WTC11 (cell line): ENCODE results near the gene CNP. TPM values are rescaled to one million over a fixed set of nuclear protein-coding genes. Genes with fewer than 3 reads are reported as not detected.

Experiments
- ATAC-seq: fragments of 200-7000 bp; cut with Tn5 transposase; 2 replicates; pipeline ENCODE4 v1.10.0; 2021; ENCODE audit warnings: mild to moderate bottlenecking, moderate library complexity
- CTCF ChIA-PET: fragments of 300-600 bp; sonication (Branson Sonifier 250); formaldehyde crosslinking; loops from one replicate; lab custom pipeline; 2021; ENCODE audit warnings: antibody characterized with exemption; lab: Charles Lee
- POLR2A ChIA-PET: fragments of 350-600 bp; sonication (Branson Sonifier 250); formaldehyde crosslinking; loops from one replicate; lab custom pipeline; 2021; ENCODE audit warnings: antibody characterized with exemption; lab: Charles Lee
- DNase-seq: peaks from one replicate; pipeline ENCODE4 v3.0.0; 2021; ENCODE audit warnings: low spot score
- H3K27ac Mint-ChIP-seq: 2 replicates; pipeline ENCODE4 v1.8.0; 2021; ENCODE audit warnings: mixed read lengths
- H3K27me3 Mint-ChIP-seq: 2 replicates; pipeline ENCODE4 v1.8.0; 2021; ENCODE audit warnings: low read depth, mild to moderate bottlenecking, moderate library complexity, mixed read lengths
- H3K36me3 Mint-ChIP-seq: 2 replicates; pipeline ENCODE4 v1.8.0; 2021; ENCODE audit warnings: mixed read lengths
- H3K4me1 Mint-ChIP-seq: 2 replicates; pipeline ENCODE4 v1.8.0; 2022; ENCODE audit warnings: mixed read lengths
- H3K4me3 Mint-ChIP-seq: 2 replicates; pipeline ENCODE4 v1.8.0; 2021; ENCODE audit warnings: mild to moderate bottlenecking, moderate library complexity, mixed read lengths
- H3K9me3 Mint-ChIP-seq: 2 replicates; pipeline ENCODE4 v1.8.0; 2021; ENCODE audit warnings: mixed read lengths
- GABPB1 ChIP-seq: sonication (generic); formaldehyde crosslinking; IDR thresholded peaks from 2 replicates; pipeline ENCODE4 v1.8.1; 2023; ENCODE audit warnings: mild to moderate bottlenecking, missing genetic modification reagents
- IRF2 ChIP-seq: sonication (generic); formaldehyde crosslinking; IDR thresholded peaks from 2 replicates; pipeline ENCODE4 v1.8.0; 2022; ENCODE audit warnings: low read depth, missing genetic modification reagents, borderline replicate concordance
- JUN ChIP-seq: sonication (generic); formaldehyde crosslinking; IDR thresholded peaks from 2 replicates; pipeline ENCODE4 v1.8.0; 2023; ENCODE audit warnings: mild to moderate bottlenecking, missing genetic modification reagents
- NFATC4 ChIP-seq: fragments of 250-450 bp; sonication (Bioruptor Pico); IDR thresholded peaks from 2 replicates; pipeline ENCODE4 v1.9.0; 2021; ENCODE audit warnings: mild to moderate bottlenecking
- NR1H2 ChIP-seq: sonication (generic); formaldehyde crosslinking; IDR thresholded peaks from 2 replicates; pipeline ENCODE4 v1.9.0; 2021; ENCODE audit warnings: mild to moderate bottlenecking, moderate library complexity, missing genetic modification reagents
- NR2C2 ChIP-seq: sonication (generic); formaldehyde crosslinking; IDR thresholded peaks from 2 replicates; pipeline ENCODE4 v1.8.0; 2022; ENCODE audit warnings: mild to moderate bottlenecking, missing genetic modification reagents
- PRRX2 ChIP-seq: fragments of 250-450 bp; sonication (Bioruptor Pico); IDR thresholded peaks from 2 replicates; pipeline ENCODE4 v1.8.0; 2021; ENCODE audit warnings: mild to moderate bottlenecking
- SOX15 ChIP-seq: fragments of 250-450 bp; sonication (Bioruptor Pico); IDR thresholded peaks from 2 replicates; pipeline ENCODE4 v1.9.0; 2021; ENCODE audit warnings: mild to moderate bottlenecking
- SP1 ChIP-seq: sonication (generic); formaldehyde crosslinking; conservative IDR thresholded peaks from 2 replicates; pipeline ENCODE4 v1.8.1; 2022; ENCODE audit warnings: missing genetic modification reagents
- TCF7 ChIP-seq: sonication (generic); formaldehyde crosslinking; IDR thresholded peaks from 2 replicates; pipeline ENCODE4 v1.8.0; 2022; ENCODE audit warnings: mild to moderate bottlenecking, low read depth, missing genetic modification reagents, moderate library complexity
- ZNF121 ChIP-seq: sonication (generic); formaldehyde crosslinking; IDR thresholded peaks from 2 replicates; pipeline ENCODE4 v1.8.0; 2023; ENCODE audit warnings: missing genetic modification reagents
- ZNF138 ChIP-seq: sonication (generic); formaldehyde crosslinking; conservative IDR thresholded peaks from 2 replicates; pipeline ENCODE4 v1.8.1; 2022; ENCODE audit warnings: mild to moderate bottlenecking, moderate library complexity, missing genetic modification reagents
- total RNA-seq: library from RNA; stranded (reverse); gene quantifications from 3 replicates; pipeline ENCODE4 v1.2.3, GENCODE V29; 2021
- TF ChIP-seq, protein P1 (sequence below): fragments of 200-600 bp; IDR thresholded peaks from 2 replicates; pipeline ENCODE4 v1.8.0; 2022; ENCODE audit warnings: antibody characterized with exemption
- TF ChIP-seq, protein P2 (sequence below): sonication (generic); formaldehyde crosslinking; IDR thresholded peaks from 2 replicates; pipeline ENCODE4 v1.8.1; 2023; ENCODE audit warnings: mild to moderate bottlenecking, missing genetic modification reagents, moderate library complexity
- TF ChIP-seq, protein P3 (sequence below): sonication (generic); formaldehyde crosslinking; IDR thresholded peaks from 2 replicates; pipeline ENCODE4 v1.8.1; 2022; ENCODE audit warnings: low read depth, missing genetic modification reagents, borderline replicate concordance
- TF ChIP-seq, protein P4 (sequence below): sonication (generic); formaldehyde crosslinking; IDR thresholded peaks from 2 replicates; pipeline ENCODE4 v1.8.0; 2022; ENCODE audit warnings: mild to moderate bottlenecking, missing genetic modification reagents
- TF ChIP-seq, protein P5 (sequence below): sonication (generic); formaldehyde crosslinking; IDR thresholded peaks from 2 replicates; pipeline ENCODE4 v1.8.1; 2023; ENCODE audit warnings: mild to moderate bottlenecking, moderate library complexity, missing genetic modification reagents
- TF ChIP-seq, protein P6 (sequence below): sonication (generic); formaldehyde crosslinking; IDR thresholded peaks from 2 replicates; pipeline ENCODE4 v1.8.1; 2023; ENCODE audit warnings: mild to moderate bottlenecking, missing genetic modification reagents, moderate library complexity
- TF ChIP-seq, protein P7 (sequence below): fragments of 250-450 bp; sonication (Bioruptor Pico); IDR thresholded peaks from 2 replicates; pipeline ENCODE4 v2.1.2; 2022; ENCODE audit warnings: mild to moderate bottlenecking, moderate library complexity

Gene CNP
- total RNA-seq, 1 experiment from 2014 or later, result 52.5 TPM

DNA sequence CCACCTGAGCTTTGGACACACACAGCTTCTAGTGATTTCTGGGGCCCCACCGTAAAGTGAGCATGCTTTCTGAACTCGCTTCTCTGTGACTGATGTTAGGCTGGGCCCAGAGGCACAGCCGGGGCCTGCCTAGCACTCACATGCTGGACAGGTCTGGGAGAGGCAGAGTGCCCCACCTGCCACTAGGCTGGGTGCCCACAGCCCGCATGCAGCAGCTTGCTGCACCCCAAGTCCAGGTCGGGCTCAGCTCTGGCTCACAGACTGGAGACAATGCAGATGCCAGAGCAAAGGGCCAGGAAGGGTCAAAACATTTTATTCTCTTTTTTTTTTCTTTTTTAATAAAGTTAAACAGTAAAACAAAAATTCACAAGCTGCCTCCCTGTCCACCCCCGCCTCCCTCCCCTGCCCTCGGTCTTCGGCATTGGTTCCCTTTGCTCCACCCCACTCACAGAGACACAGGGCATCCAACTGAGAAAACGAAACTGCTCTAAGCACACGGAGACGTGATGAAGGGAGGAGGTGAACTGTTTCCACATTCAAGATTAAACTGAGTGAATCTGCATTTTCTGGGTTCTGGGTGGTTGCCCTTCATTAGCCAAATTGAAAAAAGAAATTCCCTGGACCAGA lies 9.7 kb downstream of the CNP start (continued):
- TF ChIP-seq, protein P1, sequence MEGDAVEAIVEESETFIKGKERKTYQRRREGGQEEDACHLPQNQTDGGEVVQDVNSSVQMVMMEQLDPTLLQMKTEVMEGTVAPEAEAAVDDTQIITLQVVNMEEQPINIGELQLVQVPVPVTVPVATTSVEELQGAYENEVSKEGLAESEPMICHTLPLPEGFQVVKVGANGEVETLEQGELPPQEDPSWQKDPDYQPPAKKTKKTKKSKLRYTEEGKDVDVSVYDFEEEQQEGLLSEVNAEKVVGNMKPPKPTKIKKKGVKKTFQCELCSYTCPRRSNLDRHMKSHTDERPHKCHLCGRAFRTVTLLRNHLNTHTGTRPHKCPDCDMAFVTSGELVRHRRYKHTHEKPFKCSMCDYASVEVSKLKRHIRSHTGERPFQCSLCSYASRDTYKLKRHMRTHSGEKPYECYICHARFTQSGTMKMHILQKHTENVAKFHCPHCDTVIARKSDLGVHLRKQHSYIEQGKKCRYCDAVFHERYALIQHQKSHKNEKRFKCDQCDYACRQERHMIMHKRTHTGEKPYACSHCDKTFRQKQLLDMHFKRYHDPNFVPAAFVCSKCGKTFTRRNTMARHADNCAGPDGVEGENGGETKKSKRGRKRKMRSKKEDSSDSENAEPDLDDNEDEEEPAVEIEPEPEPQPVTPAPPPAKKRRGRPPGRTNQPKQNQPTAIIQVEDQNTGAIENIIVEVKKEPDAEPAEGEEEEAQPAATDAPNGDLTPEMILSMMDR, result no peak
- TF ChIP-seq, protein P2, sequence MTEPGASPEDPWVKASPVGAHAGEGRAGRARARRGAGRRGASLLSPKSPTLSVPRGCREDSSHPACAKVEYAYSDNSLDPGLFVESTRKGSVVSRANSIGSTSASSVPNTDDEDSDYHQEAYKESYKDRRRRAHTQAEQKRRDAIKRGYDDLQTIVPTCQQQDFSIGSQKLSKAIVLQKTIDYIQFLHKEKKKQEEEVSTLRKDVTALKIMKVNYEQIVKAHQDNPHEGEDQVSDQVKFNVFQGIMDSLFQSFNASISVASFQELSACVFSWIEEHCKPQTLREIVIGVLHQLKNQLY (CRISPR knock-in tag), result no peak
- TF ChIP-seq, protein P3, sequence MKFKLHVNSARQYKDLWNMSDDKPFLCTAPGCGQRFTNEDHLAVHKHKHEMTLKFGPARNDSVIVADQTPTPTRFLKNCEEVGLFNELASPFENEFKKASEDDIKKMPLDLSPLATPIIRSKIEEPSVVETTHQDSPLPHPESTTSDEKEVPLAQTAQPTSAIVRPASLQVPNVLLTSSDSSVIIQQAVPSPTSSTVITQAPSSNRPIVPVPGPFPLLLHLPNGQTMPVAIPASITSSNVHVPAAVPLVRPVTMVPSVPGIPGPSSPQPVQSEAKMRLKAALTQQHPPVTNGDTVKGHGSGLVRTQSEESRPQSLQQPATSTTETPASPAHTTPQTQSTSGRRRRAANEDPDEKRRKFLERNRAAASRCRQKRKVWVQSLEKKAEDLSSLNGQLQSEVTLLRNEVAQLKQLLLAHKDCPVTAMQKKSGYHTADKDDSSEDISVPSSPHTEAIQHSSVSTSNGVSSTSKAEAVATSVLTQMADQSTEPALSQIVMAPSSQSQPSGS (CRISPR knock-in tag), result no peak
- TF ChIP-seq, protein P4, sequence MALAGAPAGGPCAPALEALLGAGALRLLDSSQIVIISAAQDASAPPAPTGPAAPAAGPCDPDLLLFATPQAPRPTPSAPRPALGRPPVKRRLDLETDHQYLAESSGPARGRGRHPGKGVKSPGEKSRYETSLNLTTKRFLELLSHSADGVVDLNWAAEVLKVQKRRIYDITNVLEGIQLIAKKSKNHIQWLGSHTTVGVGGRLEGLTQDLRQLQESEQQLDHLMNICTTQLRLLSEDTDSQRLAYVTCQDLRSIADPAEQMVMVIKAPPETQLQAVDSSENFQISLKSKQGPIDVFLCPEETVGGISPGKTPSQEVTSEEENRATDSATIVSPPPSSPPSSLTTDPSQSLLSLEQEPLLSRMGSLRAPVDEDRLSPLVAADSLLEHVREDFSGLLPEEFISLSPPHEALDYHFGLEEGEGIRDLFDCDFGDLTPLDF (CRISPR knock-in tag), result no peak
- TF ChIP-seq SOX15 (CRISPR knock-in tag), result no peak

DNA sequence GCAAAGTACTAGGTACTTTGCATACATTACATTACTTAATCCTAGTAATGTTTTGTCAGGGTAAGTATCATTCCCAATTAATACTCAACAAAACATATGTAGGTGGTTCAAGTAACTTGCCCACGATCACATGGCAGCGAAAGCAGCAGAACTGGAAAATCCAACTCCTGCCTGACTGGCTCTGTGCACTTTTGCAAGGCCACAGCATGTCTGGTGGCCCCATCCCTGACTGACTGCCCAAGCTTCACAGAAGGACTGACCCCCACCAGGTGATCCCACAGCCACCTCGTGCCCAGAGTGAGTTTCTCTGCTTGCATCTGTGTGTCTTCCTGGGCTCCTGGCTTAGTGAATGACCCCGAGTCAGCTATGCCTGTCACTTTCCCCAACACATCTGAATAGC lies 11.4 kb downstream of the CNP start:
- POLR2A ChIA-PET, result no interaction called here
- Mint-ChIP-seq H3K9me3 (0 out of 2 replicates have a peak, but pooled peaks cover 3% of the 10 kb centered on the region), H3K27me3 (no peaks in the 10 kb centered on the region), H3K27ac (no peak overlapping the region), H3K36me3 (peaks cover 71% of the 10 kb centered on the region), H3K4me1 (no peaks in the 10 kb centered on the region), H3K4me3 (no peak overlapping the region)
- TF ChIP-seq, protein P5, sequence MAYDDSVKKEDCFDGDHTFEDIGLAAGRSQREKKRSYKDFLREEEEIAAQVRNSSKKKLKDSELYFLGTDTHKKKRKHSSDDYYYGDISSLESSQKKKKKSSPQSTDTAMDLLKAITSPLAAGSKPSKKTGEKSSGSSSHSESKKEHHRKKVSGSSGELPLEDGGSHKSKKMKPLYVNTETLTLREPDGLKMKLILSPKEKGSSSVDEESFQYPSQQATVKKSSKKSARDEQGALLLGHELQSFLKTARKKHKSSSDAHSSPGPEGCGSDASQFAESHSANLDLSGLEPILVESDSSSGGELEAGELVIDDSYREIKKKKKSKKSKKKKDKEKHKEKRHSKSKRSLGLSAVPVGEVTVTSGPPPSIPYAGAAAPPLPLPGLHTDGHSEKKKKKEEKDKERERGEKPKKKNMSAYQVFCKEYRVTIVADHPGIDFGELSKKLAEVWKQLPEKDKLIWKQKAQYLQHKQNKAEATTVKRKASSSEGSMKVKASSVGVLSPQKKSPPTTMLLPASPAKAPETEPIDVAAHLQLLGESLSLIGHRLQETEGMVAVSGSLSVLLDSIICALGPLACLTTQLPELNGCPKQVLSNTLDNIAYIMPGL (CRISPR knock-in tag), result no peak
- no peak for TF ChIP-seq PRRX2
- TF ChIP-seq TCF7 (CRISPR knock-in tag), result no peak
- ATAC-seq (no peak), DNase-seq (no peak)
- CTCF ChIA-PET, result no interaction called here

DNA sequence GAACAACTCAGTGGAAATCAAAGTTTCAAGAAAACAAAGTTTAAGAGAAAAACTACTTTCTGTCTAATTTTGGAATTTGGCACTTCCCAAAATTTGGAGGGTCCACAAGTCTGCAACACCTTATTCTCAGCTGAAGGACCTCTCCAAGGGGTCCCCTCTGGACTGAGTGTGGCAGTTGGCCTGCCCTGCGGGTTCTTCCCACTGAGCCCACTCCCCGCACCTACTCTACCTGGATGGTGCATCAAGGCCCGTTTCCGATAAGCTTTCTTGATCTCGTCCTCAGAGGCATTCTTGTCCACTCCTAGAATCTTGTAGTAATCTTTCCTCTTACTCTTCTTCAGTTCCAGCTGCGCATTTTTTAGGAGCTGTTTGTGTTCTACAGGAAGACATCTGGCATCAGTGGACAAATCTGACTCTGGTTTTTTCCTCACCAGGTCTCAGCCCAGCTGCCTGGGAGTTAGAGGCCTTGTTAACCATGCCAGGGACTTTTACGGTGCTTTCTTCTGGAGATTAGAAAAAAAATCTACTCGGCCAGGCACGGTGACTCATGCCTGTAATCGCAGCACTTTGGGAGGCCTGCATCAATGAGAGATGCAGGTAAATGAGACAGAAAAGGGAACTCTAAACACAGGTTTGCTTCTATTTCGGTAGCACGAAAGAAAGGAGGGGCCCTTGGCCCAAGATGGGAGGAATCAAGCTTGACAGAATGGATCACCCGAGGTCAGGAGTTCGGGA lies 15.6 kb downstream of the CNP start:
- Mint-ChIP-seq H3K4me1 (no peaks in the 10 kb centered on the region), H3K9me3 (0 out of 2 replicates have a peak, but pooled peaks cover 3% of the 10 kb centered on the region), H3K27ac (no peak overlapping the region; the same call in 1 of the 2 replicates), H3K36me3 (peaks cover 84% of the 10 kb centered on the region), H3K27me3 (no peaks in the 10 kb centered on the region), H3K4me3 (no peak overlapping the region)
- DNase-seq, result no peak
- ChIA-PET POLR2A (interaction anchor here (0.6 kb wide), 1 partner anchor 1821 kb away, joined by 8 read pairs; no protein-coding TSS in a partner anchor), CTCF (no interaction called here)
- ATAC-seq, result no peak
- TF ChIP-seq SP1 (no peak), NR1H2 (no peak), NR2C2 (CRISPR knock-in tag) (no peak), JUN (CRISPR knock-in tag) (no peak), GABPB1 (CRISPR knock-in tag) (no peak), NFATC4 (no peak), IRF2 (CRISPR knock-in tag) (no peak), ZNF138 (CRISPR knock-in tag) (no peak), ZNF121 (CRISPR knock-in tag) (no peak)
- TF ChIP-seq, protein P6, sequence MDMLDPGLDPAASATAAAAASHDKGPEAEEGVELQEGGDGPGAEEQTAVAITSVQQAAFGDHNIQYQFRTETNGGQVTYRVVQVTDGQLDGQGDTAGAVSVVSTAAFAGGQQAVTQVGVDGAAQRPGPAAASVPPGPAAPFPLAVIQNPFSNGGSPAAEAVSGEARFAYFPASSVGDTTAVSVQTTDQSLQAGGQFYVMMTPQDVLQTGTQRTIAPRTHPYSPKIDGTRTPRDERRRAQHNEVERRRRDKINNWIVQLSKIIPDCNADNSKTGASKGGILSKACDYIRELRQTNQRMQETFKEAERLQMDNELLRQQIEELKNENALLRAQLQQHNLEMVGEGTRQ (CRISPR knock-in tag), result no peak
- TF ChIP-seq, protein P7, sequence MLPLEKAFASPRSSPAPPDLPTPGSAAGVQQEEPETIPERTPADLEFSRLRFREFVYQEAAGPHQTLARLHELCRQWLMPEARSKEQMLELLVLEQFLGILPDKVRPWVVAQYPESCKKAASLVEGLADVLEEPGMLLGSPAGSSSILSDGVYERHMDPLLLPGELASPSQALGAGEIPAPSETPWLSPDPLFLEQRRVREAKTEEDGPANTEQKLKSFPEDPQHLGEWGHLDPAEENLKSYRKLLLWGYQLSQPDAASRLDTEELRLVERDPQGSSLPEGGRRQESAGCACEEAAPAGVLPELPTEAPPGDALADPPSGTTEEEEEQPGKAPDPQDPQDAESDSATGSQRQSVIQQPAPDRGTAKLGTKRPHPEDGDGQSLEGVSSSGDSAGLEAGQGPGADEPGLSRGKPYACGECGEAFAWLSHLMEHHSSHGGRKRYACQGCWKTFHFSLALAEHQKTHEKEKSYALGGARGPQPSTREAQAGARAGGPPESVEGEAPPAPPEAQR (CRISPR knock-in tag), result no peak
- TF ChIP-seq, protein P3 (CRISPR knock-in tag), result no peak
- TF ChIP-seq, protein P5 (CRISPR knock-in tag), result no peak
